ENCODE data around the gene SLC22A3.

DNA sequence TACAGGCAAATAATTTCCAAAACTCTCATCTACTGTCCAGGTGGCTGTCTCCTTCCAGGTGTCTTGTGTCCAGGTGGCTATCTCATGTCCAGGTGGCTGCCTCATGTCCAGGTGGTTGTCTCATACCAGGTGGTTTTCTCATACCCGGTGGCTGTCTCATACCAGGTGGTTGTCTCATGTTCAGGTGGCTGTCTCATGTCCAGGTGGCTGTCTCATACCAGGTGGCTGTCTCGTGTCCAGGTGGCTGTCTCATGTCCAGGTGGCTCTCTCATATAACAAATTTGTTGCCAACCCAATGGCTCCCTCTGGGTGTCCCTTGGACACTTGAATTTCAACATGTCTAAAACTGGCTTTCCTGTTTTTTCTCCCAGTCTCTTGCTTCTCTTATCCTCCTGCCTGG is 14.3 kb upstream of the SLC22A3 start:
- TF ChIP-seq, protein P1, sequence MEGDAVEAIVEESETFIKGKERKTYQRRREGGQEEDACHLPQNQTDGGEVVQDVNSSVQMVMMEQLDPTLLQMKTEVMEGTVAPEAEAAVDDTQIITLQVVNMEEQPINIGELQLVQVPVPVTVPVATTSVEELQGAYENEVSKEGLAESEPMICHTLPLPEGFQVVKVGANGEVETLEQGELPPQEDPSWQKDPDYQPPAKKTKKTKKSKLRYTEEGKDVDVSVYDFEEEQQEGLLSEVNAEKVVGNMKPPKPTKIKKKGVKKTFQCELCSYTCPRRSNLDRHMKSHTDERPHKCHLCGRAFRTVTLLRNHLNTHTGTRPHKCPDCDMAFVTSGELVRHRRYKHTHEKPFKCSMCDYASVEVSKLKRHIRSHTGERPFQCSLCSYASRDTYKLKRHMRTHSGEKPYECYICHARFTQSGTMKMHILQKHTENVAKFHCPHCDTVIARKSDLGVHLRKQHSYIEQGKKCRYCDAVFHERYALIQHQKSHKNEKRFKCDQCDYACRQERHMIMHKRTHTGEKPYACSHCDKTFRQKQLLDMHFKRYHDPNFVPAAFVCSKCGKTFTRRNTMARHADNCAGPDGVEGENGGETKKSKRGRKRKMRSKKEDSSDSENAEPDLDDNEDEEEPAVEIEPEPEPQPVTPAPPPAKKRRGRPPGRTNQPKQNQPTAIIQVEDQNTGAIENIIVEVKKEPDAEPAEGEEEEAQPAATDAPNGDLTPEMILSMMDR (conservative IDR thresholded peaks at IDR 0.05; ENCODE audit: low read length): no peak
- no peak for TF ChIP-seq EZH2phosphoT487 (IDR thresholded peaks at IDR 0.05; ENCODE audit: borderline replicate concordance, low read depth, low read length)

All from OCI-LY7 (cell line).